GM12875 (cell line): ENCODE data around the gene PDGFA.

Source experiments
- H3K4me3 ChIP-seq: one replicate; pipeline ENCODE4 v1.5.1; 2011; ENCODE audit warnings: low read depth, low read length, control low read depth
- CTCF ChIP-seq: IDR thresholded peaks from 2 replicates; pipeline ENCODE4 v1.5.1; 2011; ENCODE audit warnings: low read depth, mild to moderate bottlenecking, control low read depth, inconsistent platforms, low read length, moderate library complexity, borderline replicate concordance; ENCODE audit not compliant: insufficient read depth

PDGFA gene

GRCh38 chr7:519484-520390, at the start of gene PDGFA:
PDGFA (minus strand) TSS chr7:519846; CDS start chr7:519001, 845 bp downstream.
- TF ChIP-seq CTCF, result 0 out of 2 replicates have a peak, but pooled peaks have one; percentile 8
- peak within 1 kb of the TSS; percentile 43 for H3K4me3 ChIP-seq

GRCh38 chr7:568031-568951, 48.6 kb upstream of the PDGFA start:
- no peak for TF ChIP-seq CTCF
- no peak overlapping the region for H3K4me3 ChIP-seq

GRCh38 chr7:567305-567883, 47.7 kb upstream of the PDGFA start:
- no peak overlapping the region for H3K4me3 ChIP-seq
- no peak for TF ChIP-seq CTCF

GRCh38 chr7:566100-566499, 46.5 kb upstream of the PDGFA start:
- H3K4me3 ChIP-seq, result no peak overlapping the region
- TF ChIP-seq CTCF, result no peak

GRCh38 chr7:564176-564865, 44.7 kb upstream of the PDGFA start:
- TF ChIP-seq CTCF, result no peak
- no peak overlapping the region for H3K4me3 ChIP-seq

GRCh38 chr7:563629-564170, 44.1 kb upstream of the PDGFA start:
- H3K4me3 ChIP-seq, result no peak overlapping the region
- no peak for TF ChIP-seq CTCF
